ENCODE results near the gene KCNK1.

GRCh38 chr1:233671286-233671685 lies 57.4 kb downstream of the KCNK1 start:
- no peak for TF ChIP-seq CTCF (IDR thresholded peaks at IDR 0.05)
- no peak for TF ChIP-seq MXD4 (CRISPR knock-in tag; IDR thresholded peaks at IDR 0.05; ENCODE audit: borderline replicate concordance)
- no peak for TF ChIP-seq SOX15 (CRISPR knock-in tag; IDR thresholded peaks at IDR 0.05)
- no peak for TF ChIP-seq NFYB (CRISPR knock-in tag; conservative IDR thresholded peaks at IDR 0.05; ENCODE audit: low read depth)
- no peak for TF ChIP-seq MYBL2 (CRISPR knock-in tag; IDR thresholded peaks at IDR 0.05)
- no peak for TF ChIP-seq STAT6 (CRISPR knock-in tag; conservative IDR thresholded peaks at IDR 0.05; ENCODE audit: low read depth)
- TF ChIP-seq, protein P1, sequence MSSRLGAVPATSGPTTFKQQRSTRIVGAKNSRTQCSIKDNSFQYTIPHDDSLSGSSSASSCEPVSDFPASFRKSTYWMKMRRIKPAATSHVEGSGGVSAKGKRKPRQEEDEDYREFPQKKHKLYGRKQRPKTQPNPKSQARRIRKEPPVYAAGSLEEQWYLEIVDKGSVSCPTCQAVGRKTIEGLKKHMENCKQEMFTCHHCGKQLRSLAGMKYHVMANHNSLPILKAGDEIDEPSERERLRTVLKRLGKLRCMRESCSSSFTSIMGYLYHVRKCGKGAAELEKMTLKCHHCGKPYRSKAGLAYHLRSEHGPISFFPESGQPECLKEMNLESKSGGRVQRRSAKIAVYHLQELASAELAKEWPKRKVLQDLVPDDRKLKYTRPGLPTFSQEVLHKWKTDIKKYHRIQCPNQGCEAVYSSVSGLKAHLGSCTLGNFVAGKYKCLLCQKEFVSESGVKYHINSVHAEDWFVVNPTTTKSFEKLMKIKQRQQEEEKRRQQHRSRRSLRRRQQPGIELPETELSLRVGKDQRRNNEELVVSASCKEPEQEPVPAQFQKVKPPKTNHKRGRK (CRISPR knock-in tag; IDR thresholded peaks at IDR 0.05; ENCODE audit: borderline replicate concordance): no peak
- TF ChIP-seq NFE2L1 (CRISPR knock-in tag; IDR thresholded peaks at IDR 0.05): no peak
- TF ChIP-seq SP1 (CRISPR knock-in tag; conservative IDR thresholded peaks at IDR 0.05): no peak
- TF ChIP-seq E2F4 (CRISPR knock-in tag; IDR thresholded peaks at IDR 0.05; ENCODE audit: borderline replicate concordance, low read depth): no peak
- no peak for TF ChIP-seq TEAD1 (CRISPR knock-in tag; IDR thresholded peaks at IDR 0.05)
